Erythroblast (primary cell): ENCODE results near the gene ZNF124.

Experiments used
- GATA1 ChIP-seq: IDR thresholded peaks from 2 replicates; pipeline ENCODE4 v1.6.1; 2011; ENCODE audit warnings: low read depth, mild to moderate bottlenecking, control low read depth, low read length, moderate library complexity
- POLR2A ChIP-seq: IDR thresholded peaks from 2 replicates; pipeline ENCODE4 v1.6.1; 2011; ENCODE audit warnings: mild to moderate bottlenecking, low read length

DNA sequence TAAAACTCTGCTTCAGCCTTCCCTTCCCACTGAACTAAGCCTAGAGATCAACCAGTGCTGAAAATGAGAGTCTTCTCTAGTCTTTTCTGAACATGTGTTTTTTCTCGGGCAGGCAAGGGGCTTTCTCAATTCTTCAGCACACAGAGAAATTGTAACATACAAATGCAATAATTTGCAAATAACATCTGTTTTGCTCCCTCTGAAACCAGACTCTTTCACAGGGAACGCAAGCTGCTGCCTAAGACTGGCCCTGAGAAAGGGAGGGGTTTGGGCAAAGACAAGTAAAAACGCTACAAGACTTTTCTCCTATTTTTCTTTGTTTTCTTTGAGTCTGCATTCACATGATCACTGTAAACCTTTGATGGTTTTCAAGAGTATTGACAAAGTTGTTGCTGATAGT is 44.4 kb upstream of the ZNF124 start:
- TF ChIP-seq POLR2A, result no peak
- TF ChIP-seq GATA1, result no peak
